ENCODE results near the gene SUCLA2.

The SUCLA2 gene

GRCh38 chr13:47897411-47898050, 103.5 kb downstream of the SUCLA2 start:
- no peak for DNase-seq

- no peak for DNase-seq
Measured at GRCh38 chr13:47896546-47896945, 104.5 kb downstream of the SUCLA2 start.

- DNase-seq: no peak
Measured at GRCh38 chr13:47896111-47896510, 105.0 kb downstream of the SUCLA2 start.

- DNase-seq: no peak
Measured at GRCh38 chr13:47893527-47893926, 107.5 kb downstream of the SUCLA2 start.
